ENCODE measurements around the gene FAM50A.

DNA sequence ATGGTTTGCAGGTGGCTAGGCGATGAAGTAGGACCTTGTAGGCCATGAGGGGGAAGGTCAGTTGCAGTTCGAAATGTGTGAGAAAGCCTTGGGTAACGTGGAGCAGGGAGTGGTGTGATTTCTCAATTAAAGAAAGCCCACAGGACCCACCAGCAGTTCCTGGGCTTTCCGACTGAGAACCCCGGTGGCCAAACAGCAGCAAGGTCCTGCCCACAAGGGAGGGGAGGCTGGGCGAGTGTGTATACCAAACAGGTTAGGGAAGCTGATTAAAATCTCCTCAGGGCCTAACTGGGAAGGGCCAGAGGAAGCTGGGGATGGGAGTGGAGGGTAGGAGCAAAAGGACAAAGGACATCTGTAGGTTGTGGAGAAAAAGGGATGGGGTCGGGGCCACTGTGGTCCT, 13.0 kb upstream of the FAM50A start:
- TF ChIP-seq, protein P1, sequence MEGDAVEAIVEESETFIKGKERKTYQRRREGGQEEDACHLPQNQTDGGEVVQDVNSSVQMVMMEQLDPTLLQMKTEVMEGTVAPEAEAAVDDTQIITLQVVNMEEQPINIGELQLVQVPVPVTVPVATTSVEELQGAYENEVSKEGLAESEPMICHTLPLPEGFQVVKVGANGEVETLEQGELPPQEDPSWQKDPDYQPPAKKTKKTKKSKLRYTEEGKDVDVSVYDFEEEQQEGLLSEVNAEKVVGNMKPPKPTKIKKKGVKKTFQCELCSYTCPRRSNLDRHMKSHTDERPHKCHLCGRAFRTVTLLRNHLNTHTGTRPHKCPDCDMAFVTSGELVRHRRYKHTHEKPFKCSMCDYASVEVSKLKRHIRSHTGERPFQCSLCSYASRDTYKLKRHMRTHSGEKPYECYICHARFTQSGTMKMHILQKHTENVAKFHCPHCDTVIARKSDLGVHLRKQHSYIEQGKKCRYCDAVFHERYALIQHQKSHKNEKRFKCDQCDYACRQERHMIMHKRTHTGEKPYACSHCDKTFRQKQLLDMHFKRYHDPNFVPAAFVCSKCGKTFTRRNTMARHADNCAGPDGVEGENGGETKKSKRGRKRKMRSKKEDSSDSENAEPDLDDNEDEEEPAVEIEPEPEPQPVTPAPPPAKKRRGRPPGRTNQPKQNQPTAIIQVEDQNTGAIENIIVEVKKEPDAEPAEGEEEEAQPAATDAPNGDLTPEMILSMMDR (conservative IDR thresholded peaks at IDR 0.05), result no peak
- TF ChIP-seq EZH2 (IDR thresholded peaks at IDR 0.05; ENCODE audit: low read depth), result no peak
